Regular cardiac myocyte (primary cell): ENCODE measurements around the gene FNDC3A. TPM values are rescaled to one million over a fixed set of nuclear protein-coding genes. Genes with fewer than 3 reads are reported as not detected.

Source experiments
- total RNA-seq: library from RNA; depleted of rRNA; stranded (reverse); fragments of >200 nt; gene quantifications from 2 replicates; pipeline ENCODE4 v1.2.3, GENCODE V29; 2014

FNDC3A gene, protein sequence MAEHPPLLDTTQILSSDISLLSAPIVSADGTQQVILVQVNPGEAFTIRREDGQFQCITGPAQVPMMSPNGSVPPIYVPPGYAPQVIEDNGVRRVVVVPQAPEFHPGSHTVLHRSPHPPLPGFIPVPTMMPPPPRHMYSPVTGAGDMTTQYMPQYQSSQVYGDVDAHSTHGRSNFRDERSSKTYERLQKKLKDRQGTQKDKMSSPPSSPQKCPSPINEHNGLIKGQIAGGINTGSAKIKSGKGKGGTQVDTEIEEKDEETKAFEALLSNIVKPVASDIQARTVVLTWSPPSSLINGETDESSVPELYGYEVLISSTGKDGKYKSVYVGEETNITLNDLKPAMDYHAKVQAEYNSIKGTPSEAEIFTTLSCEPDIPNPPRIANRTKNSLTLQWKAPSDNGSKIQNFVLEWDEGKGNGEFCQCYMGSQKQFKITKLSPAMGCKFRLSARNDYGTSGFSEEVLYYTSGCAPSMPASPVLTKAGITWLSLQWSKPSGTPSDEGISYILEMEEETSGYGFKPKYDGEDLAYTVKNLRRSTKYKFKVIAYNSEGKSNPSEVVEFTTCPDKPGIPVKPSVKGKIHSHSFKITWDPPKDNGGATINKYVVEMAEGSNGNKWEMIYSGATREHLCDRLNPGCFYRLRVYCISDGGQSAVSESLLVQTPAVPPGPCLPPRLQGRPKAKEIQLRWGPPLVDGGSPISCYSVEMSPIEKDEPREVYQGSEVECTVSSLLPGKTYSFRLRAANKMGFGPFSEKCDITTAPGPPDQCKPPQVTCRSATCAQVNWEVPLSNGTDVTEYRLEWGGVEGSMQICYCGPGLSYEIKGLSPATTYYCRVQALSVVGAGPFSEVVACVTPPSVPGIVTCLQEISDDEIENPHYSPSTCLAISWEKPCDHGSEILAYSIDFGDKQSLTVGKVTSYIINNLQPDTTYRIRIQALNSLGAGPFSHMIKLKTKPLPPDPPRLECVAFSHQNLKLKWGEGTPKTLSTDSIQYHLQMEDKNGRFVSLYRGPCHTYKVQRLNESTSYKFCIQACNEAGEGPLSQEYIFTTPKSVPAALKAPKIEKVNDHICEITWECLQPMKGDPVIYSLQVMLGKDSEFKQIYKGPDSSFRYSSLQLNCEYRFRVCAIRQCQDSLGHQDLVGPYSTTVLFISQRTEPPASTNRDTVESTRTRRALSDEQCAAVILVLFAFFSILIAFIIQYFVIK
- total RNA-seq, result 58.1 and 85.7 TPM in 2 replicates

DNA sequence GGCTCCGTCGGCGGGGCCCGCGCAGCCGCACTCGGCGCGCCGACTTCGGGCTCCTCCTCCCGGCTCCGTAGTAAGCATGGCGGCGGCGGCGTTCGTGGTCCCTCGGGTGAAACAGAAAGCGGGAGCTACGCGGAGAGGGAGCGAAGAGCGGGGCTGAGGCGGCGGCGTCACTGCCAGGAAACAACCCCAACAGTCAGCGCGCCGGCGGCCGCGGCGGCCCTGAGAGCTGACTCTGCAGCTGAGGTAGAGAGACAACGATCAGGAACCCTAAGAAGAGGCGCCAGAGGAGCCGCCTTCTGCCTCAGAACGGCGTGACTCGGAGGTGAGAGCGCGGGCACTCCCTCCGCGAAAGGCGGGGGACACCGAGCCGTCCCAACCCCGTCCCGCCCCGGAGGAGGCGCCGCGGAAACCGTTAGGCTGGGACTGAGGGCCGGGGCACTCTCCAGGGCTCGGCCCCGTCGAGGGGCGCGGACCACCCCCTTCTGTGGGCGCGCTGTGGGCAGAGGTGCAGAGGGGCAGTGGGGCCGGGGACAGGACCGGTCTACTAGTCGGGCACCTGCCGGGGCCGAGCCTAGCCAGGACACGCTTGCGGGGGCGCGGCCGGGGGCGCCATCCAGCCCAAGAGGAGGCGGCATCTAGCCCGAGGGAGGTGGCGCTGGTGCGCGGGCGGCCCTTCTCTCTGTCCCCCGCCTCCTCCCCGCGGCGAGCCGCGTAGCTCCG is at the start of gene FNDC3A:
Gene FNDC3A, plus strand, starts transcription at position 57 of the 720 bp plus-strand sequence. CDS start 30,279 bp downstream, outside the sequence.

DNA sequence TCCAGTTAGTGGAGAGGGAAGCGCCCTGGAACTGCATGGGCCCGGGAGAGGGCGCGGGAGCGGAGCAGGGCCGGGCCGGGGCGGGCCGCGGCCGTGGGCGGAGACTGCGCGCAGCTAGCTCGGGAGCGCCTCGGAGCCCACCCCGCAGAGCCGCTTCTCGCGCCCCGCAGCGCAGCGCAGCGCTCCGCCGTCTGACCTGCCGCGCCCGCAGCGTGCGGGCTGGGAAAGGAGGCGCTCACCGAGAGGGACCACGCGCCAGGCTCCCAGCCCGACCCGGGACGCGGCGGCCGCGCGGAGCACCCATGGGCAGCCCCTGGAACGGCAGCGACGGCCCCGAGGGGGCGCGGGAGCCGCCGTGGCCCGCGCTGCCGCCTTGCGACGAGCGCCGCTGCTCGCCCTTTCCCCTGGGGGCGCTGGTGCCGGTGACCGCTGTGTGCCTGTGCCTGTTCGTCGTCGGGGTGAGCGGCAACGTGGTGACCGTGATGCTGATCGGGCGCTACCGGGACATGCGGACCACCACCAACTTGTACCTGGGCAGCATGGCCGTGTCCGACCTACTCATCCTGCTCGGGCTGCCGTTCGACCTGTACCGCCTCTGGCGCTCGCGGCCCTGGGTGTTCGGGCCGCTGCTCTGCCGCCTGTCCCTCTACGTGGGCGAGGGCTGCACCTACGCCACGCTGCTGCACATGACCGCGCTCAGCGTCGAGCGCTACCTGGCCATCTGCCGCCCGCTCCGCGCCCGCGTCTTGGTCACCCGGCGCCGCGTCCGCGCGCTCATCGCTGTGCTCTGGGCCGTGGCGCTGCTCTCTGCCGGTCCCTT is 244.5 kb downstream of the FNDC3A start, which contains the start of gene MLNR:
Gene MLNR, plus strand, starts transcription at position 303 of the 820 bp plus-strand sequence. Its CDS starts 0 bp downstream, at position 303.

DNA sequence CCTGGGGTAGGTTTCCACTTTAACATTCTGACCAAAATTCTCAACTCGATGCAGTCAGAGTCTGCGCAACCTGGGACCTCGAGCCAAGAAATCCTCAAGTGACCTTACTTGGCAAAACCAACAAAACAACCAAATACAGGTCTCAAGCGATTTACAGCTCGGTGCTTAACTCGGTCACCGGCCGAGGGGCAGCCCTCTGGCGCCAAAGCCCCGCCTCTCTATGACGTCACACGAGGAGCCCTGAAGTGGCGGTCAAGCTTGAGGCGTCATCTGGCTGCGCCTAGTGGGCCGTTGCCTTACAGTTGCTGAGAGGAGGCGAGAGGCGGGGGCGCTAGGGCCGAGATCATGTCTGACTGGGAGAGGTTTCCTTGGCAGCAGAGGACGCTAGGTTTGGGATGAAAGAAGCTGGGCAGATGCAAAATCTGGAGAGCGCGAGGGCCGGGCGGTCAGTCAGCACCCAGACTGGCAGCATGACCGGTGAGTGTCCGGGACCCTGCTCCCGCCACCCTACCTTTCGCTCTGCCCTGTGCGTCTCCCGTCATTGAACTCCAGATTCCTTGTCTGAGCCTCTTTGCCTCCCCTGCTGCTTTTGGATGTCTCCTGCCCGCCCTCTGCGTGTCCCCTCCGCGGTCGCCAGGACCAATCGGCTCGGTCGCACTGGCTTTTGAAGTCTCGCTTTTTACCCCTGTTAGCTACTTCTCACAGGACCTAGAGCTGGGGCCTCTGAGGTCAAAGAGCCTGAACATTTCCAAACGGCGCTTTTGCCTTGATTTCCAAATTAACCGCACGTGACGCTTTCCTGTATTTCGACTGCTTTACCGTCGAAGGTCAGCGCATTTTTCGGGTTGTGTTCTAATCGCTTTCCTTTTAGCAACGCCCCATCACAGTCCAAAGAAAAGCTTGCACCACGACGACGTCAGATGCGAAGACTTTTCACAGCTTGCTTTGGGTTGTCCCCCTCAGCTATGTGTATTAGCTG is 272.2 kb downstream of the FNDC3A start, which contains the start of gene CDADC1:
Gene CDADC1, plus strand, starts transcription at position 283 of the 979 bp plus-strand sequence. Its CDS starts 113 bp downstream, at position 396.

Other genes with a start within 250 kb of the FNDC3A start
- gene MLNR, start 244.4 kb downstream of the FNDC3A start, total RNA-seq, result under 0.01 TPM in 1 of 2 replicates, not detected in the other